Measurements from ENCODE around the gene LATS1.

The LATS1 gene

DNA sequence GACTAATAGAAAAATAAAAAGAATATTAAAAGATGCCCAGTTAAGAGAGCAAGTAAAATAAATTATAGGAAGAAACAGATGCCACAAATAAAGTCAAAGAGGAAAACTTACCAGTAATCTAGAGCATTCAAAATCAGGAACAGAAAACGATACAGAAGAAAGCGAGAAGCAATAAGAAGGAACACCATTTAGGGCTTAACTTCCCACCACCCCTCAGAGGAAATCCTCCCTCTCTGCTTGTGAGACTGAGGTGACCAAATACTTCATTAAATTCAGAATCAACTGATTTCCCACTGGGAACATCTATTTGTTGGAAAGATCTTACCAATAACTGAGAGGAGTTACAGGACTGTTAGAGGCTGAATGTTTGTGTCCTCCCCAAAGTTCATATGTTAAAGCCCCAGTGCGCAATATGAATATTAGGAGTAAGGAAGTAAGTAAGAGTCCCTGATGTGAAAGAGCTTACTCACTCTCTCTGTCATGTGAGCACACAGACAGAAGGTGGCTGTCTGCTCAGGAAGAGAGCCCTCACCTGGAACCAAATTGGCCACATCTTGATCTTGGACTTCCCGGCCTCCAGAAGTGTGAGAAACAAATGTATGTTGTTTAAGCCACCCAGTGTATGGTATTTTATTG is 88.9 kb downstream of the LATS1 start:
- no peak overlapping the region for H3K4me3 ChIP-seq (ENCODE audit: low read length)
- DNase-seq (ENCODE audit: low read depth): no peak
- TF ChIP-seq, protein P1, sequence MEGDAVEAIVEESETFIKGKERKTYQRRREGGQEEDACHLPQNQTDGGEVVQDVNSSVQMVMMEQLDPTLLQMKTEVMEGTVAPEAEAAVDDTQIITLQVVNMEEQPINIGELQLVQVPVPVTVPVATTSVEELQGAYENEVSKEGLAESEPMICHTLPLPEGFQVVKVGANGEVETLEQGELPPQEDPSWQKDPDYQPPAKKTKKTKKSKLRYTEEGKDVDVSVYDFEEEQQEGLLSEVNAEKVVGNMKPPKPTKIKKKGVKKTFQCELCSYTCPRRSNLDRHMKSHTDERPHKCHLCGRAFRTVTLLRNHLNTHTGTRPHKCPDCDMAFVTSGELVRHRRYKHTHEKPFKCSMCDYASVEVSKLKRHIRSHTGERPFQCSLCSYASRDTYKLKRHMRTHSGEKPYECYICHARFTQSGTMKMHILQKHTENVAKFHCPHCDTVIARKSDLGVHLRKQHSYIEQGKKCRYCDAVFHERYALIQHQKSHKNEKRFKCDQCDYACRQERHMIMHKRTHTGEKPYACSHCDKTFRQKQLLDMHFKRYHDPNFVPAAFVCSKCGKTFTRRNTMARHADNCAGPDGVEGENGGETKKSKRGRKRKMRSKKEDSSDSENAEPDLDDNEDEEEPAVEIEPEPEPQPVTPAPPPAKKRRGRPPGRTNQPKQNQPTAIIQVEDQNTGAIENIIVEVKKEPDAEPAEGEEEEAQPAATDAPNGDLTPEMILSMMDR (conservative IDR thresholded peaks at IDR 0.05; ENCODE audit: low read length): no peak

- H3K4me3 ChIP-seq (ENCODE audit: low read length): no peak overlapping the region
- TF ChIP-seq, protein P1 (conservative IDR thresholded peaks at IDR 0.05; ENCODE audit: low read length): no peak
- no peak for DNase-seq (ENCODE audit: low read depth)
Measured at GRCh38 chr6:149627672-149628071, 90.2 kb downstream of the LATS1 start.

- TF ChIP-seq, protein P1 (conservative IDR thresholded peaks at IDR 0.05; ENCODE audit: low read length): no peak
- no peak overlapping the region for H3K4me3 ChIP-seq (ENCODE audit: low read length)
- DNase-seq (ENCODE audit: low read depth): no peak
Measured at GRCh38 chr6:149615805-149616204, 102.1 kb downstream of the LATS1 start.

- peak; percentile 42 for DNase-seq (ENCODE audit: low read depth)
- no peak overlapping the region for H3K4me3 ChIP-seq (ENCODE audit: low read length)
- TF ChIP-seq, protein P1 (conservative IDR thresholded peaks at IDR 0.05; ENCODE audit: low read length): no peak
Measured at GRCh38 chr6:149614337-149614736, 103.6 kb downstream of the LATS1 start.

GRCh38 chr6:149608381-149608982 is 109.4 kb downstream of the LATS1 start:
- H3K4me3 ChIP-seq (ENCODE audit: low read length): no peak overlapping the region
- no peak for DNase-seq (ENCODE audit: low read depth)
- TF ChIP-seq, protein P1 (conservative IDR thresholded peaks at IDR 0.05; ENCODE audit: low read length): no peak

Data from AG10803 (cell line).